Heart right ventricle (tissue), 16 donors: Measurements from ENCODE around the gene UBC. TPM values are rescaled to one million over a fixed set of nuclear protein-coding genes. Genes with fewer than 3 reads are reported as not detected.

ENCODE experiments used
- ATAC-seq, 8 donors: fragments of 200-7000 bp; cut with Tn5 transposase; one replicate each; pipeline ENCODE4 v1.9.1; 2020; ENCODE audit warnings: mild to moderate bottlenecking in 8 of 8, moderate library complexity in 8 of 8, moderate number of reproducible peaks in 1 of 8
- DNase-seq, 2 donors: peaks; one replicate each; pipeline ENCODE4 v3.0.0-alpha.2; 2020
- H3K27ac ChIP-seq, 10 donors: fragments of 200-600 bp; sonication (generic) in 2 of 10; one replicate each; pipeline versions ENCODE4 v1.5.0 to v1.8.0; 2020 to 2022; ENCODE audit warnings: mild to moderate bottlenecking in 3 of 10
- H3K27me3 ChIP-seq, 7 donors: fragments of 200-600 bp; one replicate each; pipeline ENCODE4 v1.8.0; 2021 to 2022; ENCODE audit warnings: mild to moderate bottlenecking in 2 of 7
- H3K36me3 ChIP-seq, 9 donors: fragments of 200-600 bp; sonication (generic) in 1 of 9; one replicate each; pipeline versions ENCODE4 v1.5.0 to v1.8.0; 2020 to 2022; ENCODE audit warnings: mild to moderate bottlenecking in 2 of 9
- H3K4me1 ChIP-seq, 9 donors: fragments of 200-600 bp; sonication (generic) in 1 of 9; one replicate each; pipeline versions ENCODE4 v1.5.0 to v1.8.0; 2020 to 2022; ENCODE audit warnings: mild to moderate bottlenecking in 4 of 9
- H3K4me3 ChIP-seq, 10 donors: fragments of 200-600 bp; sonication (generic) in 2 of 10; one replicate each; pipeline versions ENCODE4 v1.5.0 to v1.8.0; 2020 to 2022; ENCODE audit warnings: mild to moderate bottlenecking in 7 of 10, moderate library complexity in 2 of 10
- H3K9me3 ChIP-seq, 11 donors: fragments of 200-600 bp in 10 of 11; sonication (generic) in 2 of 11; one replicate each; pipeline versions ENCODE4 v1.5.0 to v1.8.0; 2013 to 2022; ENCODE audit warnings: mild to moderate bottlenecking in 2 of 11, control low read depth in 1 of 11, moderate library complexity in 1 of 11
- WGBS, 2 donors: extraction: QIAGEN DNeasy Blood & Tissue Kit; methylation state at CpG; one replicate each; pipeline ENCODE4 v1.1.7; 2013; ENCODE audit warnings: inconsistent platforms in 1 of 2; 5-methylcytosine and 5-hydroxymethylcytosine counted together
- intact Hi-C, 10 donors: fragments of 100-400 bp; cut with DNase I; formaldehyde crosslinking; loops; one replicate each; pipeline versions ENCODE4 v1.11.1 to v1.14.2; 2022
- polyA plus RNA-seq, 2 donors: library from polyadenylated mRNA; stranded (reverse); fragments of 200-250 nt; gene quantifications; one replicate each; pipeline ENCODE4 v1.2.3, GENCODE V29; 2013
- total RNA-seq, 10 donors: library from RNA; stranded (reverse); fragmentation: NEBNext Ultra II Directional in 3 of 10; extraction: Animal tissue kit (Norgen Biotek cat#: 25700) in 3 of 10; gene quantifications; one replicate each; pipeline versions ENCODE4 v1.2.1 to v1.2.4, GENCODE V29; 2021 to 2023
- TF ChIP-seq, protein P1 (sequence below), 9 donors: fragments of 200-600 bp; sonication (generic) in 2 of 9; IDR thresholded peaks; one replicate each; pipeline versions ENCODE4 v1.5.0 to v1.8.0; 2021 to 2022; ENCODE audit warnings: antibody characterized with exemption in 9 of 9, mild to moderate bottlenecking in 5 of 9, moderate library complexity in 1 of 9
- donor health status: Arrhythmogenic right ventricular cardiomyopathy.
- donor health status: ischemic (EF 13 %, LVEDD 7.1; RV severe dilation, severe dysfunction).
- donor health status: healthy with polysubstance abuse.
- donor health status: DM: no; HTN: yes; CAD: no.
- donor health status: DM: no; HTN: no; CAD: no.
- donor health status: ischemic (EF 25% LVEDD 6.9; RV normal size, moderate dysfunction).
- donor health status: ischemic (EF 25% LVEDD 5.7; RV mildly dilated, moderate dysfunction).
- donor health status: healthy.
- donor health status: DM: yes; HTN: yes; CAD: no.
- donor health status: Ischemic cardiomyopathy.
- donor health status: ischemic (EF 35%, LVEDD 5.7; RV mildly dilated, moderate dysfunction).
- donor health status: nonischemic (EF 11% LVEDD 7.7; RV severe dilation, severe dysfunction).
- donor health status: DM: yes; HTN: yes; CAD: no.
- donor health status: PGD.
- donor health status: ischemic (EF 29% LVEDD 5.4; RV normal size, mild dysfunction).
- donor health status: nonischemic (EF 23%, LVEDD 6.1; RV moderate dilation, normal function).

UBC gene
- total and polyA plus RNA-seq, 12 donors: 1,161 to 1,913 (median 1,447) TPM

DNA sequence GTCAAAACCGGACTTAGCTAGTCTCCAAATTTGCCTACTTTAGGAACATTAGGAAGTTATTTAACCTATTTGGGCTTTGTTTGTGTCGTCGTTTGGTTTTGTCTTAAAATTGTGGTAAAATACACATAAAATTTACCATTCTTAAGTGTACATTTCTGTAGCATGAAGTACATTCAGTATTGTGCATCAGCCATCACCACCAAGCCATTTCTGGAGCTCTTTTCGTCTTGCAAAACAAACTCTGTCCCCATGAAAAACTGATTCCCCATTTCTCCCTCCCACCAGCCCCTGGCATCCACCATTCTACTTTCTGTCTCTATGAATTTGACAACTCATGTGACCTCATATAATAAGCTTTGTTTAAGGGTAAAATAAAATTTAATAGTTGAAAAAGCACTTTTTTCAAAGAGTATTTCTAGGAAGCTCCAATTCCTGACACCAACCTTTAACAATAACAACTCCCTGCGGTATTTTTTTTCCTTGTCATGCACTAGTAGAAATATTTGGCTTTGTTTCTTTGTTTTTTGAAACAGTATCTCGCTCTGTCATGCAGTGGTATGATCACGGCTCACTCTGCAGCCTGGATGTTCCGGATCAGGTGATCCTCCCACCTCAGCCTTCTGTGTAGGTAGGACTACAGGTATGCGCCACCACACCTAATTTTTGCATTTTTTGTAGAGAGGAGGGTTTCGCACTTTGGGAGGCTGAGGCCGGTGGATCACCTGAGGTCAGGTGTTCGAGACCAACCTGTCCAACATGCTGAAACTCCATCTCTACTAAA is 3.6 kb upstream of the UBC start:
- intact Hi-C loops: loop anchor here in 2 of 10 donors (1.0 kb wide), 2 partner anchors 9 to 21 kb away; no protein-coding TSS in a partner anchor
- Histone ChIP-seq H3K27me3 (no peaks in the 10 kb centered on the region), H3K4me3 (peak overlapping the region; percentile 1 to 92 (median 40)), H3K9me3 (no peaks in the 10 kb centered on the region), H3K4me1 (peaks cover 8 to 74% (median 56%) of the 10 kb centered on the region in 9 donors), H3K36me3 (peaks cover 0 to 13% (median 4%) of the 10 kb centered on the region in 9 donors), H3K27ac (peak overlapping the region; percentile 96 to 100 (median 100))
- no peak for DNase-seq
- TF ChIP-seq, protein P1, sequence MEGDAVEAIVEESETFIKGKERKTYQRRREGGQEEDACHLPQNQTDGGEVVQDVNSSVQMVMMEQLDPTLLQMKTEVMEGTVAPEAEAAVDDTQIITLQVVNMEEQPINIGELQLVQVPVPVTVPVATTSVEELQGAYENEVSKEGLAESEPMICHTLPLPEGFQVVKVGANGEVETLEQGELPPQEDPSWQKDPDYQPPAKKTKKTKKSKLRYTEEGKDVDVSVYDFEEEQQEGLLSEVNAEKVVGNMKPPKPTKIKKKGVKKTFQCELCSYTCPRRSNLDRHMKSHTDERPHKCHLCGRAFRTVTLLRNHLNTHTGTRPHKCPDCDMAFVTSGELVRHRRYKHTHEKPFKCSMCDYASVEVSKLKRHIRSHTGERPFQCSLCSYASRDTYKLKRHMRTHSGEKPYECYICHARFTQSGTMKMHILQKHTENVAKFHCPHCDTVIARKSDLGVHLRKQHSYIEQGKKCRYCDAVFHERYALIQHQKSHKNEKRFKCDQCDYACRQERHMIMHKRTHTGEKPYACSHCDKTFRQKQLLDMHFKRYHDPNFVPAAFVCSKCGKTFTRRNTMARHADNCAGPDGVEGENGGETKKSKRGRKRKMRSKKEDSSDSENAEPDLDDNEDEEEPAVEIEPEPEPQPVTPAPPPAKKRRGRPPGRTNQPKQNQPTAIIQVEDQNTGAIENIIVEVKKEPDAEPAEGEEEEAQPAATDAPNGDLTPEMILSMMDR (IDR thresholded peaks at IDR 0.05): no peak
- 43 to 44% methylated on average over 12 of the region's 12 CpGs for WGBS, 2 donors
- ATAC-seq: no peak

DNA sequence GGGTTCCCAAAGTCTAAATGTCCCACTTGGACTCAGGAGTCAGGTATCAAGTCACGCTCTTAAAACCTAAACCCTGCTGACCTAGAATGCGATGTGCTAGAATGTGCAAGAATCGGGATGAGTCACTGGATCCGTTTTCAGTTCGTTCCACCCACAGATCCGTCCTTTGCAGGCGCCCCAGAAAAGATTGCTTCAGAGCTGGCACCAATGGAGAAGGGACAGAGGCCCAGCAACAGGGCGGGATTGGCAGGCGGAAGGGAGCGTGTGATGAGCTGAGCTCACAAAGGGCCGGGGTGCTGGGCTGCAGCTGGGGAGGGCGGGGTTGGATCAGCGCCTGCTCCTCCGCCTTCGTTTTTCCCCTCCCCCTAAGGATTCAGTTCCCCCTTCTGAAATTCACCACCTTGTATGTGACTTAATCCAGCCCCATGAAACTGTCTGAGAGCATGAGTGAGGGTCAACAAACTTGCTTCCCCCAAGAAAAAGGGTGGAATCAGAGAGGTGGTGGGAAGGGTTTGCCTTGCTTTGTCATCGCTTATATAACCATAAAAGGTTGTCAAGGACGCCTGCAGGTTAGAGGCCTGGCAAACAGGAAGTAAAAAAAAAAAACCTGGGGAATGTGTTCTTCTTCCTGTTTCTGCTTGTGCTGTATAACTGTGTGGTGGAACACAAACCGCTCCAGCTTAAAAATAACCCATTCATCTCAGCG is 2.8 kb upstream of the UBC start:
- Histone ChIP-seq H3K27ac (peak overlapping the region; percentile 96 to 100 (median 100)), H3K27me3 (no peaks in the 10 kb centered on the region), H3K4me1 (peaks cover 8 to 78% (median 58%) of the 10 kb centered on the region in 9 donors), H3K9me3 (no peaks in the 10 kb centered on the region), H3K4me3 (peak overlapping the region in 9 of 10 donors; percentile 10 to 92 (median 88)), H3K36me3 (peaks cover 0 to 21% (median 6%) of the 10 kb centered on the region in 9 donors)
- intact Hi-C loops: loop anchor here in 2 of 10 donors (1.0 kb wide), 2 partner anchors 10 to 22 kb away; no protein-coding TSS in a partner anchor
- DNase-seq: peak; percentile 96 to 98
- ATAC-seq: peak; percentile 91 to 94 (median 92)
- TF ChIP-seq, protein P1 (IDR thresholded peaks at IDR 0.05): no peak
- WGBS, 2 donors: 0 to 1% methylated on average over 19 of the region's 19 CpGs

DNA sequence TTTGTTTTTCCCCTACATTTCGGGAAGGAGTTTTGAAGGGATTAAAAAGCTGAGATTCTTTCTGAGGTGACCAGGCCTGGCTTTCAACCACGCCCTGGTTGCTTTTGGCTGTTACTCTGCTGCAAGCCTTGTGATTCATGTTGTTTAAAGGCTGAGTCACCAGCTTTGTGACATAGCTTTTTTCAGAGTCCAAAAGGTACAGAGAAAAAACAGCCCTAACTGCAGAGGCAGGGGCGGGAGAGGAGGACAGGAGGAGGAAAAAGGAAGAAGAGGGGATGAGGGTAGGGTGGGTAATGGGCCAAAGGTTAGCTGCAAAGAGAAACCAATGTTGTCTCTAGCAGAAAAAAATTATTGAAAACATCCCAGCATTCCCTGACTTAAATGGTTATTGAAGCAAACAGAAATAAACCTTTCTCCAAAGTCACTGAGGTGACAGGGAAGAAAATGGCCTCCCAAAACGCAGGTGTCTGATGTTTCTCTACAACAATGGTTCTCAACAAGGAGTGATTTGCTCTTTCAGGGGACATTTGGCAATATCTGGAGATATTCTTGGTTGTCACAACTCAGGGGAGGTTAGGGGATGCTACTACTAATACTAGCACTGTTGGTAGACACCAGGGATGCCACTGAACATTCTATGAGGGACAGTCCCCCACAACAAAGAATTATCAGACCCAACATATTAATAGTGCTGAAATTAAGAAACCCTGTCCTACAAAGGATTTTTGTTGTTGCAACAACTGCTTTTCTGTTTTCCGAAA is 2.1 kb upstream of the UBC start:
- peak overlapping the region; percentile 96 to 100 (median 100) for H3K27ac ChIP-seq
- DNase-seq (peak in 1 of 2 donors; percentile 73), ATAC-seq (peak; percentile 13 to 55 (median 40))
- peak overlapping the region in 8 of 10 donors; percentile 2 to 97 (median 89) for H3K4me3 ChIP-seq
- H3K36me3 ChIP-seq: peaks cover 0 to 23% (median 6%) of the 10 kb centered on the region in 9 donors
- peaks cover 8 to 74% (median 54%) of the 10 kb centered on the region in 9 donors for H3K4me1 ChIP-seq
- no peaks in the 10 kb centered on the region for H3K27me3 ChIP-seq
- intact Hi-C loops: loop anchor here in 2 of 10 donors (1.0 kb wide), 2 partner anchors 11 to 23 kb away; no protein-coding TSS in a partner anchor
- WGBS, 2 donors: 18 to 20% methylated on average over 5 of the region's 5 CpGs
- H3K9me3 ChIP-seq: no peaks in the 10 kb centered on the region
- TF ChIP-seq, protein P1 (IDR thresholded peaks at IDR 0.05): no peak
